Measurements from ENCODE around the gene CYP3A5. TPM values are rescaled to one million over a fixed set of nuclear protein-coding genes. Genes with fewer than 3 reads are reported as not detected.

The CYP3A5 gene
- total and polyA plus RNA-seq, 2 of the 4 experiments (the other 2 are of a cell fraction) = not detected

DNA sequence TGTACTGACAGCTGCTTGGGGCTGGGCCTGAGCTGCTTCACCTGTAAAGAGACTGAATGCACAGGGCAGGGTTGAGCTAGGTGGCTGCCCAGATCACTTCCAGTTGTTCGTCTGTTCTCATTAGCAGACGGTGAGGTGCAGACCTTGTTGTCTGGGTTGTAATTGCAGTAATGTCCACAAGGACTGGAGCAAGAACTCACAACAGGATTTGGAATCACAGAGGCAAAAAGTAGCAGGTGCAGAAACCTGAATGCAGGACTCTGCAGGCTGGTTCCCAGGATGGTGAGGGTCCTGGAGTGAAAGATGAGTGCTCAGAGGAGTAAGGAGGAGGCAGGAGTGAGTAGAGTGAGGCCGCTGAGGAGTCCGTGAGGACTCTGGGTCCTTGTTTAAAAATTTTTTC lies 53.8 kb downstream of the CYP3A5 start:
- Histone ChIP-seq H3K56ac (ENCODE audit: extremely low read depth, insufficient read depth, low read length) (no peak overlapping the region), H3K79me1 (ENCODE audit: low read depth in 1 of 2, low read length in 2 of 2) (peaks cover 14 to 31% of the 10 kb centered on the region in 2 experiments), H2BK120ac (ENCODE audit: low read depth, low read length) (no peak overlapping the region), H4K8ac (ENCODE audit: low read depth in 2 of 2, low read length in 2 of 2) (no peak overlapping the region), H2AFZ (replicated peaks; ENCODE audit: low read length, poor library complexity) (no peak overlapping the region), H3K27ac (ENCODE audit: insufficient read depth, low read length) (no peak overlapping the region), H3K4ac (ENCODE audit: low read depth, low read length) (no peak overlapping the region), H4K5ac (ENCODE audit: low read depth, low read length) (no peak overlapping the region), H3K18ac (ENCODE audit: low read depth, low read length) (no peak overlapping the region), H3K23ac (ENCODE audit: low read depth, low read length) (no peak overlapping the region), H2BK5ac (ENCODE audit: low read depth, low read length, poor library complexity, severe bottlenecking) (no peak overlapping the region), H3K9me3 (ENCODE audit: control insufficient read depth, insufficient read depth, low read length) (no peaks in the 10 kb centered on the region), H3K9me1 (ENCODE audit: insufficient read depth, low read length) (no peaks in the 10 kb centered on the region; the same call in 1 of the 2 replicates), H2BK15ac (ENCODE audit: low read depth, low read length) (no peak overlapping the region), H3K14ac (replicated peaks; ENCODE audit: low read depth, low read length) (no peak overlapping the region), H4K91ac (ENCODE audit: insufficient read depth, low read depth, low read length) (no peak overlapping the region), H3K4me1 (ENCODE audit: control insufficient read depth, insufficient read depth, low read length) (no peaks in the 10 kb centered on the region), H3K36me3 (ENCODE audit: control insufficient read depth, insufficient read depth, low read length) (peaks cover 70% of the 10 kb centered on the region), H4K20me1 (ENCODE audit: insufficient read depth, low read length) (no peaks in the 10 kb centered on the region), H3K27me3 (ENCODE audit: control insufficient read depth, insufficient read depth, low read length) (no peaks in the 10 kb centered on the region), H2AK5ac (ENCODE audit: low read depth, low read length) (no peak overlapping the region), H3K4me3 (ENCODE audit: insufficient read depth, low read depth, low read length) (no peak overlapping the region), H3K9ac (ENCODE audit: low read depth, low read length) (no peak overlapping the region), H2BK20ac (ENCODE audit: low read depth, low read length) (no peak overlapping the region), H2AK9ac (replicated peaks; ENCODE audit: low read depth, low read length, poor library complexity) (no peak overlapping the region), H3K4me2 (ENCODE audit: low read depth, low read length) (no peak overlapping the region)
- DNase-seq (no peak), ATAC-seq (ENCODE audit: low read depth) (no peak)
- dilution Hi-C loops (cut with HindIII; ENCODE audit: low sequenced_read_pairs, unreplicated experiment) (no loop called here), intact Hi-C loops (cut with micrococcal nuclease) (no loop called here), in situ Hi-C loops (cut with MboI; ENCODE audit: low sequenced_read_pairs) (no loop called here)
- BruUV-seq (replicated peaks) = no TSS peak
- ChIA-PET CTCF (no interaction called here), POLR2A (ENCODE audit: unreplicated experiment) (no interaction called here)
- TF ChIP-seq BHLHE40 (IDR thresholded peaks at IDR 0.05; ENCODE audit: low read depth, low read length) (no peak), CEBPB (IDR thresholded peaks at IDR 0.05; ENCODE audit: low read depth, low read length) (no peak), CHD1 (IDR thresholded peaks at IDR 0.05; ENCODE audit: low read depth, low read length) (no peak), RAD21 (IDR thresholded peaks at IDR 0.05; ENCODE audit: low read length) (no peak), POLR2A (IDR thresholded peaks at IDR 0.05; ENCODE audit: low read depth, low read length) (no peak), MXI1 (IDR thresholded peaks at IDR 0.05; ENCODE audit: borderline replicate concordance, low read depth, low read length) (no peak), FOS (IDR thresholded peaks at IDR 0.05; ENCODE audit: low read depth, low read length) (no peak), NFE2L2 (IDR thresholded peaks at IDR 0.05; ENCODE audit: low read depth, low read length) (no peak), RCOR1 (IDR thresholded peaks at IDR 0.05; ENCODE audit: insufficient replicate concordance, low read length) (no peak)
- TF ChIP-seq, protein P1, sequence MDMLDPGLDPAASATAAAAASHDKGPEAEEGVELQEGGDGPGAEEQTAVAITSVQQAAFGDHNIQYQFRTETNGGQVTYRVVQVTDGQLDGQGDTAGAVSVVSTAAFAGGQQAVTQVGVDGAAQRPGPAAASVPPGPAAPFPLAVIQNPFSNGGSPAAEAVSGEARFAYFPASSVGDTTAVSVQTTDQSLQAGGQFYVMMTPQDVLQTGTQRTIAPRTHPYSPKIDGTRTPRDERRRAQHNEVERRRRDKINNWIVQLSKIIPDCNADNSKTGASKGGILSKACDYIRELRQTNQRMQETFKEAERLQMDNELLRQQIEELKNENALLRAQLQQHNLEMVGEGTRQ (IDR thresholded peaks at IDR 0.05; ENCODE audit: low read depth, low read length) = no peak
- TF ChIP-seq, protein P2, sequence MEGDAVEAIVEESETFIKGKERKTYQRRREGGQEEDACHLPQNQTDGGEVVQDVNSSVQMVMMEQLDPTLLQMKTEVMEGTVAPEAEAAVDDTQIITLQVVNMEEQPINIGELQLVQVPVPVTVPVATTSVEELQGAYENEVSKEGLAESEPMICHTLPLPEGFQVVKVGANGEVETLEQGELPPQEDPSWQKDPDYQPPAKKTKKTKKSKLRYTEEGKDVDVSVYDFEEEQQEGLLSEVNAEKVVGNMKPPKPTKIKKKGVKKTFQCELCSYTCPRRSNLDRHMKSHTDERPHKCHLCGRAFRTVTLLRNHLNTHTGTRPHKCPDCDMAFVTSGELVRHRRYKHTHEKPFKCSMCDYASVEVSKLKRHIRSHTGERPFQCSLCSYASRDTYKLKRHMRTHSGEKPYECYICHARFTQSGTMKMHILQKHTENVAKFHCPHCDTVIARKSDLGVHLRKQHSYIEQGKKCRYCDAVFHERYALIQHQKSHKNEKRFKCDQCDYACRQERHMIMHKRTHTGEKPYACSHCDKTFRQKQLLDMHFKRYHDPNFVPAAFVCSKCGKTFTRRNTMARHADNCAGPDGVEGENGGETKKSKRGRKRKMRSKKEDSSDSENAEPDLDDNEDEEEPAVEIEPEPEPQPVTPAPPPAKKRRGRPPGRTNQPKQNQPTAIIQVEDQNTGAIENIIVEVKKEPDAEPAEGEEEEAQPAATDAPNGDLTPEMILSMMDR (conservative IDR thresholded peaks at IDR 0.05; ENCODE audit: low read depth, low read length) = no peak
- 100% methylated on average over 2 of the region's 4 CpGs; no CpG with 5 or more reads in 1 of the 2 experiments for WGBS, 2 experiments (ENCODE audit: extremely low coverage in 2 of 2, insufficient read length in 1 of 2)

Measured in IMR-90 (cell line).